WTC11 (cell line): ENCODE results near the gene ANK2.

Experiments
- AFF4 ChIP-seq: sonication (generic); formaldehyde crosslinking; IDR thresholded peaks from 2 replicates; pipeline ENCODE4 v1.8.1; 2023; ENCODE audit warnings: mild to moderate bottlenecking, missing genetic modification reagents, borderline replicate concordance
- ESRRA ChIP-seq: sonication (generic); formaldehyde crosslinking; IDR thresholded peaks from 2 replicates; pipeline ENCODE4 v1.8.1; 2022; ENCODE audit warnings: mild to moderate bottlenecking, missing genetic modification reagents, borderline replicate concordance
- IRF2 ChIP-seq: sonication (generic); formaldehyde crosslinking; IDR thresholded peaks from 2 replicates; pipeline ENCODE4 v1.8.0; 2022; ENCODE audit warnings: low read depth, missing genetic modification reagents, borderline replicate concordance
- NFE2L1 ChIP-seq: sonication (generic); formaldehyde crosslinking; IDR thresholded peaks from 2 replicates; pipeline ENCODE4 v1.8.1; 2023; ENCODE audit warnings: missing genetic modification reagents
- NR1H2 ChIP-seq: sonication (generic); formaldehyde crosslinking; IDR thresholded peaks from 2 replicates; pipeline ENCODE4 v1.9.0; 2021; ENCODE audit warnings: mild to moderate bottlenecking, moderate library complexity, missing genetic modification reagents
- TEAD4 ChIP-seq: sonication (generic); formaldehyde crosslinking; IDR thresholded peaks from 2 replicates; pipeline ENCODE4 v1.8.0; 2022; ENCODE audit warnings: mild to moderate bottlenecking, missing genetic modification reagents
- ZNF263 ChIP-seq: sonication (generic); formaldehyde crosslinking; IDR thresholded peaks from 2 replicates; pipeline ENCODE4 v1.8.1; 2022; ENCODE audit warnings: low read depth, mild to moderate bottlenecking, moderate library complexity, missing genetic modification reagents
- TF ChIP-seq, protein P1 (sequence below): fragments of 200-600 bp; IDR thresholded peaks from 2 replicates; pipeline ENCODE4 v1.8.0; 2022; ENCODE audit warnings: antibody characterized with exemption

DNA sequence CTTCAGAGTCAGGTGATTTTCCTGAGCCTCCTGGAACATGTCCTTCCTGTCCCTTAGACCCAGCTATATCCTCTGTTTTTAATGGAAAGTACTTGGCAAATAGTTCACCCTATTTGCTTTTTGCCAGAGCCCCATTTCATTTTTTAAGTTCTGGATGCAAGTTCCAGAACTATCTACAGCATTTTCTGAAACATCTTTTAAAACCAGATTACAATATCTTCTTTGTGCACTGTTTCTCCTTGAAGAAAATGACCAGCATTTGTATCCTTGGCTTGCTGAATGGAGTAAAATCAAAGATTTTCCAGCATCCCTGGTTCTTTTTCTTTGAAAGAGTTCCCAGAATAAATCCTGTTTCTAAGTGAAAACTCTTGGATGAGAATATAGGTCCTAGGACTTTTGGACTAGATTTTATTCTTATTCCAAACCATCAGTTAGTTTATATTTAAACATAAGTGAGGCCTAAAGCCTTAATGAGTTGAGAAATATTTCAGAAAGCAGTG lies 224.3 kb downstream of the ANK2 start:
- no peak for TF ChIP-seq TEAD4 (CRISPR knock-in tag)
- TF ChIP-seq NFE2L1 (CRISPR knock-in tag), result no peak
- no peak for TF ChIP-seq ESRRA (CRISPR knock-in tag)
- TF ChIP-seq NR1H2 (CRISPR knock-in tag), result no peak
- TF ChIP-seq, protein P1, sequence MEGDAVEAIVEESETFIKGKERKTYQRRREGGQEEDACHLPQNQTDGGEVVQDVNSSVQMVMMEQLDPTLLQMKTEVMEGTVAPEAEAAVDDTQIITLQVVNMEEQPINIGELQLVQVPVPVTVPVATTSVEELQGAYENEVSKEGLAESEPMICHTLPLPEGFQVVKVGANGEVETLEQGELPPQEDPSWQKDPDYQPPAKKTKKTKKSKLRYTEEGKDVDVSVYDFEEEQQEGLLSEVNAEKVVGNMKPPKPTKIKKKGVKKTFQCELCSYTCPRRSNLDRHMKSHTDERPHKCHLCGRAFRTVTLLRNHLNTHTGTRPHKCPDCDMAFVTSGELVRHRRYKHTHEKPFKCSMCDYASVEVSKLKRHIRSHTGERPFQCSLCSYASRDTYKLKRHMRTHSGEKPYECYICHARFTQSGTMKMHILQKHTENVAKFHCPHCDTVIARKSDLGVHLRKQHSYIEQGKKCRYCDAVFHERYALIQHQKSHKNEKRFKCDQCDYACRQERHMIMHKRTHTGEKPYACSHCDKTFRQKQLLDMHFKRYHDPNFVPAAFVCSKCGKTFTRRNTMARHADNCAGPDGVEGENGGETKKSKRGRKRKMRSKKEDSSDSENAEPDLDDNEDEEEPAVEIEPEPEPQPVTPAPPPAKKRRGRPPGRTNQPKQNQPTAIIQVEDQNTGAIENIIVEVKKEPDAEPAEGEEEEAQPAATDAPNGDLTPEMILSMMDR, result no peak
- no peak for TF ChIP-seq AFF4 (CRISPR knock-in tag)
- TF ChIP-seq IRF2 (CRISPR knock-in tag), result no peak
- no peak for TF ChIP-seq ZNF263 (CRISPR knock-in tag)
